GM18526 (cell line): ENCODE measurements around the gene SLC35C1.

Experiments
- POLR2A ChIP-seq: IDR thresholded peaks from 3 replicates; pipeline ENCODE4 v1.6.1; 2011; ENCODE audit not compliant: insufficient read length; ENCODE audit errors: extremely low read depth

SLC35C1 gene

GRCh38 chr11:45803971-45804760 is 783 bp upstream of the SLC35C1 start:
- no peak for TF ChIP-seq POLR2A

GRCh38 chr11:45805305-45806071 is 539 bp downstream of the SLC35C1 start:
- TF ChIP-seq POLR2A, result no peak

GRCh38 chr11:45806072-45806933 is 1.4 kb downstream of the SLC35C1 start:
- no peak for TF ChIP-seq POLR2A

GRCh38 chr11:45806937-45807791 is 2.2 kb downstream of the SLC35C1 start:
- no peak for TF ChIP-seq POLR2A

- no peak for TF ChIP-seq POLR2A
Observed at GRCh38 chr11:45807792-45808238, 2.9 kb downstream of the SLC35C1 start.

- no peak for TF ChIP-seq POLR2A
Observed at GRCh38 chr11:45809456-45810395, 4.8 kb downstream of the SLC35C1 start.

- TF ChIP-seq POLR2A, result no peak
Observed at GRCh38 chr11:45810431-45811108, 5.6 kb downstream of the SLC35C1 start.

GRCh38 chr11:45811109-45811435 is 6.1 kb downstream of the SLC35C1 start:
- TF ChIP-seq POLR2A, result no peak

- no peak for TF ChIP-seq POLR2A
Observed at GRCh38 chr11:45811571-45812290, 6.8 kb downstream of the SLC35C1 start.

- no peak for TF ChIP-seq POLR2A
Observed at GRCh38 chr11:45812581-45813548, 7.9 kb downstream of the SLC35C1 start.

GRCh38 chr11:45815747-45816146 is 10.8 kb downstream of the SLC35C1 start:
- TF ChIP-seq POLR2A, result no peak
